Cerebellar nuclear complex (tissue), 1 donor: Measurements from ENCODE around the gene ISOC1.

Source experiments
- DNase-seq, 2 experiments: peaks; one replicate each; lab custom pipeline; 2025; lab: John Stamatoyannopoulos, UW

Gene ISOC1

DNA sequence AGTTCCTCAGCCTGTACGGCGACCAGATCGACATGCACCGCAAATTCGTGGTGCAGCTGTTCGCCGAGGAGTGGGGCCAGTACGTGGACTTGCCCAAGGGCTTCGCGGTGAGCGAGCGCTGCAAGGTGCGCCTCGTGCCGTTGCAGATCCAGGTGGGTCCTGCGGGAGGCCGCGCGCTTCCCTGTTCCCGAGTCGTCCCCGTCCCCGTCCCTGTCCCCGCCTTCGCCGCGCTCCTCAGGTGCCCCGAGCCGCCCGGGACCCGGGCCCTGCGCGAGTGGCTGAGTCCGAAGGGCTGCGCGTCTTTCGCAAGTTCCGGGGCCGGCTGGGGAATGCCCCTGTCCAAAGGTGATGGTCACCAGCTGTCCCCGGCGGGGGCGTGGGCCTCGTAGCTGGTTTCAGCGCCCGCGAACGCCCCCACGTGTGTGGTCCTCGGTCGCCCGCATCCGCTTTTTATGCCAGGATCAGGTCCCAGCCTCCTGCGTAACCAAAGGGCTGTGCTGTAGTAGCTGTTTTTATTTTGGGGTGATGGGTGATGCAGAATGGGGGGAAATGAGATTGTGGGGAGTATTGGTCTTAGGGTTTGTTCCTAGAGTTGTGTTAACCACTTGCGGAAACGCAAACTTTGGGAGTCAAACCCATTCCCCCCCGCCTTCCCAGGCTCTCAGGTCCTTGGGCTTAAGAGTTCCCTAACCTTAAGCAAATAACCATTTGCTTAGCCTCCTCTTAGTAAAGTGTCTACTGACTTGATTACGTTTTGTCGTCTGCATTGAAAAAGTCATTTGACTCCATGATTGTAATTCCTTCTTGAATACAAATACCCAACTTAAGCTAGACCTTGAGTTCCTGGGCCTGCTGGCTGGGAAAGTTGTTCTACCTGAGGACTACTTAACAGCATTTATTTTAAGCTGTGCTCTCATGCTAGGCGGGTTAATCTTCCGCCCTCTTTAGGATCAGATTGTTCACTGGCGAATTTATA is 663 bp downstream of the ISOC1 start:
- DNase-seq = no peak

DNA sequence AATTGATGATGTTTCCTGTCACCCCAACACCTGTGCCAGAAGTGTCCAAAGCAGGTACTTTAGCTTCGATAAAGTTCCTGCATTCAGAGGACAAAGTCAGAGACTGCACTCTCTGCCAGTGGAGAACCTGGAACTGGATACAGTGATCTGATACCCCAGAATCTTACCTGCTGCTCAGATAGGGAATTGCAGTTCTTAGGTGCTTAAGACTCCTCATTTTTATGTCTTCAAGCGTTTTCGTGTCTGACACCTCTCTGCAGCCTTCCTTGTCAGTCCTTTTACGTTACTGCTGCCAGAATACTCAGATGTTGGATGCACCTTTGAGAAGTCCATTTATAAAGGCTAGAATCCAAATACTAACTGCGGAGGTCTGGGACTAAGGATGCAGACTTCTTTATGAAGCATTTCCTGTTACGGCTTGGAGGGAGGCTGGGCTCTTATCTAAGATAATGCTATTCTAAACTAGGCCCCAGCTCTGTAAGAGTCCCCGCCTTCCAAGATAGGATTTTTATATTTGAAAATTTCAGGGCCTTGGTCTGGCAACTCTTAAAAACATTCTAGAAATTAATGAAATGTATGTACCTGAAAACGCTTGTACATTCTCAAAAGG is 1.9 kb downstream of the ISOC1 start:
- DNase-seq = no peak

DNA sequence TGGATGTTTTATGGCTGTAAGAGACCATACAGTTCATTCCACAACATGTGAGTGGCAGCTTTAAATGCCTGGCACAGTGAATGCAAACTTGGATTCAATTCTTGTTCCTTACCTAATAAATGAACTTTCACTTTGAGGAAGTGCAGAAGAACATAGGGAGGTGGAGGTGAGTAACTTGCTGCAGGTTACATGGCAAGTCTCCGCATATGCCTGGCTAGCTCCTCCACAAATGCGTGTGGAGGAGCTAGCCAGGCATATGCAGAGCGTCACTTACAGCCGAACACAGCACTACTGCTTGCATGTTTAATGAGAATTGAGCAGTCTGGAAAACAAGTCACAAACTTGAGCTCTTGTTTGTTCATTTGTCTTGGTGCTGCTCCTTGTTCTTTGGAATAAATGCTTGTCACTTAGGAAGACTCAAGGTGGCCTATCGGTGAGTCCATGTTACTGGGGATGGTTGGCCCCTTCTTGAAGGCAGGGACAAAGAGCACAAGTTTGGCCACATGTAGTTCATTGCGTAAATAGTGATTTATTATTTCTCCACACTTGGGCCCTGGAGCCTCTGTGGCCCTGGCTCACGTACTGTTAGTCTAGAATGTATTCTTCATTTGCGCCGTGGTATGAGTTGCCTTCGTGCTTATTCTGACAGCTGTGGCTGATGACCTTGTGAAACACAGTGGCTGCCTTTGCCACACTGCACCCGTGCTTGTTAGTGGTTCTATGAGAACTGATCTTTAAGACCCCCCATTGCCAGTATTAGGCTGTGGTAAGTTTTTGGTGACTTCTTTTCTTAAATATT is 3.1 kb downstream of the ISOC1 start:
- no peak for DNase-seq

DNA sequence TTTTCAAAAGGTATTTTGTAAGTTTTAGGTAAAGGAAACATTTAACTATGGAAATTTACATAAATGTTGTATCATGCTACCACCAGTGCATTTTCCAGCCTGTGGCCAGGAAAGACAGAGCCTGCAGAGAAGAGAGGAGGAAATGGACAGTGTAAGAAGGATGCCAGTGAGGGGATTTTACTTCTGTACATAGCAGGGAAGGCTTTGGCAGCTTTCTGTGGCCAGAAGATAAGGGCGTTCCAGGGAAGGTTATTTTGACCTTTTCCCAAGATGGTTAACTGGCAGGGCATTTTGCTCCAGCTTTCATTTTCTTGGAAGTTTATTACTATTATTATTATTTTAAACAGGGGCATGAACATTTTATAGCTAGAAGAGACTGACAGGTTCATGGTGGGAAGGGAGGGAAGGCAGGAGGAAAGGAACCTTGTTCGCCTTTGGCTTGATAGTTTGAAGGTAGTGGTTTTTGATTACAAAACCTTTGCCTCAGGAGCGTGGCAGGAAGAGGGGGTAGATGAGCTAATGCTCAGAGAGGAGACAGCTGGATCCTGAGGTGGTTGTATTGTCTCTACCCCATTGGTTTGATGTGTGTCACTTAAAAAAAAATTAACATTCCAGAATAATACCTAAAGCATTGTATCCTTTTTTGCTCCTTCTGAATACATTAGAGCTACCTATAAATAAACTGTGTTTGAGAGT is 4.1 kb downstream of the ISOC1 start:
- DNase-seq = no peak

DNA sequence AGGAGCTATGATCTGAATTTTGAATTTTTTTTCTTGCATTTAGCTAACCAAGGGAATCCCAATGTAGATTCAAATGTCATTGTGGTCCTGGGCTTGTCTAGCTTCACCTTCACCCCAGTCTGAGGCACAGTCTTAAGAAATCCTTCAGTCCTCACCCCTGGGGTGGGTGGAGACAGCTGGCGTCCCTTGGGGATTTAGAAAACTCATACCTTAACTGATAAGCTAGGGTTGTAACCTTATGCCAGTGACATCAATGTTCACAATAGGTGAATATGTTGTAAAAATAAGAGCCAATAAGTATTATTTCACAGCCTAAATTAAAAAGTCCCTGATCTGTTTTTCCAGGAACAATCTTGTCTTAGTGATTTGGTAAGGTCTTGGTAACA is 4.6 kb downstream of the ISOC1 start:
- DNase-seq = no peak

DNA sequence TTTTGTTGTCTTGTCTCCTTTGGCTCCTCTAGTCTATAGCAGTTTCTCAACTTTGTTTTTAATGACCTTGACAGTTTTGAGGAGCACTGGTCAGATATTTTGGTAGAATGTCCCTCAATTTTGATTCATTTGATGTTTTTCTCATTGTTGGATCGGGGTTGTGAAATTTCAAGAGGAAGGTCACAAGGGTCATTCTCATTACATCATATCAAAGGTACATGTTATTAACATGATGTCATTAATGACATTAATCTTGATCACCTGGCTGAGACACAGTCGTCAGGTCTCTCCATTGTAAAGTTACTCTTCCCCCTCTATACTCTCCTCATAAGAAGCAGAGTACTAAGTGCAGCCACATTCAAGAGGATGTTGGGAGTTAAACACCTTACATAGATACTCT is 7.2 kb downstream of the ISOC1 start:
- DNase-seq = no peak

DNA sequence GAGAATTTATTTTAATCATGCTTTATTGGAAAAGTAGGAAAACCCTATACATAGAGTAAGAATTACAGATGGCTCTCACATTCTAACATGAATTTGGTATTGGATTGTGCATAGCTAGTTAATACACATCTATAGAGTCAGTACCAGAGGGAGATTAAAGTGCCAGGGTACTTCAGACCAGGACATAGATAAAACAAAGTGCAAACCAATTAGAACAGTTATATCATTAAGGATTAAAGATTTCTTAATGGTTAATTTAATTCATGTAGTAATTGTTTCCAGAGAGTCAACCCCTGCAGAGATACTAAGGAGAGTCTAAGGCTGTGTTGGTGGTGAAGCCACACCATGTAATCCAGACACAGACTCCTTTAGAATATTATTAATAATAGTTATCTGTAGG is 8.8 kb downstream of the ISOC1 start:
- DNase-seq = no peak

DNA sequence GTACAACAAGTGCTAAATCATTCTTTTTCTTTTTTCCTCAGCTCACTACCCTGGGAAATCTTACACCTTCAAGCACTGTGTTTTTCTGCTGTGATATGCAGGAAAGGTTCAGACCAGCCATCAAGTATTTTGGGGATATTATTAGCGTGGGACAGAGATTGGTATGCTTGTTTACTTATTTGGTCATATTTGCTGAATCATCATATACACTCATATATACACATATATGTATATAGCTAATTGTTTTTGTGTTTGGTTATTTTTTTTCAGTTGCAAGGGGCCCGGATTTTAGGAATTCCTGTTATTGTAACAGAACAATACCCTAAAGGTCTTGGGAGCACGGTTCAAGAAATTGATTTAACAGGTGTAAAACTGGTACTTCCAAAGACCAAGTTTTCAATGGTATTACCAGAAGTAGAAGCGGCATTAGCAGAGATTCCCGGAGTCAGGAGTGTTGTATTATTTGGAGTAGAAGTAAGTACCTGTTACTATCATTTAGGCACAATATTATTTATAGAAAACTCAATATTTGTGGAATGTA is 10.4 kb downstream of the ISOC1 start:
- no peak for DNase-seq

DNA sequence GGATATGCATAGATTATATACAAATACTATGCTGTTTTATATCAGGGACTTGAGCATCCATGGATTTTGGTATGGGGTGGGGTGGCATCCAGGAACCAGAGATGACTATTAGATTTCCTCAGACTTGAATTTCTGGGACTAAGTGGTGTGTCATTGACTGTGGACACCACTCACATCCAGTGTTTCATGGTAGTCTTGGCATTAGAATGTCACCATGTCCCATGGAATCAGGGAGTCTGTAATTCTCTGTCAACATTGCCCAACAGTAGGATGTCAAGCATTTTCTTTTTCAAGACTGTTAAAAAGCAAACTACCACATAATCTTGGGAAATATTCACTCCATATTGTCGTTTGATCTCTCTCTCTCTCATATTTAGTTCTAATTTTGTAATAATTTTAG is 13.1 kb downstream of the ISOC1 start:
- DNase-seq = no peak

DNA sequence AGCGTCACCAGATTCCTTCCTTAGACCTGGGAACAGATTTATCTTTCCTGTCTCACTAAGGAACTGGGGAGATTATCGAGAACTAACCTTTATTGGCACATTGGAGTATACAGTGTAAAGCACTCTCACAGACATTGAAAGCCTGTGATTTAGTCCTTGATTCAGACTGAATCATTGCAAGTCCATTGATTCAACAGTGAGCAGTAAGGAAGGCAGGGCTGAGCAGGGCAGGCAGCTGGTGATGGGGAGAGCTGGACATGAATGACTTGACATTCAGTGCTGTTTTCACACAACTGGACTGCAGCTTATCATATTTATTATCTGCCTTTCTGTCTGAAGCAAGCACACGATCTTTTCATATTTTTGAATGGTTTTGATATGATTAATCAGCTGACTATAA is 16.2 kb downstream of the ISOC1 start:
- DNase-seq = no peak

DNA sequence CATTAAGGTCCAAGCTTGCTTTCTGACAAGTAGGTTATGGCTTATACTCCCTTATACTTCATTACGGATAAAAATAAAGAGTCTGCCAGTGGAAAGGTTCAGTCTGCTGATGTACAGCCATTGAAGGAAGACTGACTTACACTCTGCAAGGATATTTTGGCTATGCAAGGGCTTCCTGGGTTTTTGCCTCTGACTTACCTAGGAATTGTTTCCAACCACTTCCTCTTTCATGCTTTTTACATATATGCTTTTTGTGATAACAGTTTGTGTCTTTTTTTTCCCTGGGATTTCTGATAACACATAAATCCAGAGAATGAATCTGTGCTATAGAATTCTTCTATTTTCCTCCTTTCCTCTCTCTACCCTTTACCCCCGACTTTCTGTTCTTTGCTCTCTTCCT is 16.8 kb downstream of the ISOC1 start:
- no peak for DNase-seq

DNA sequence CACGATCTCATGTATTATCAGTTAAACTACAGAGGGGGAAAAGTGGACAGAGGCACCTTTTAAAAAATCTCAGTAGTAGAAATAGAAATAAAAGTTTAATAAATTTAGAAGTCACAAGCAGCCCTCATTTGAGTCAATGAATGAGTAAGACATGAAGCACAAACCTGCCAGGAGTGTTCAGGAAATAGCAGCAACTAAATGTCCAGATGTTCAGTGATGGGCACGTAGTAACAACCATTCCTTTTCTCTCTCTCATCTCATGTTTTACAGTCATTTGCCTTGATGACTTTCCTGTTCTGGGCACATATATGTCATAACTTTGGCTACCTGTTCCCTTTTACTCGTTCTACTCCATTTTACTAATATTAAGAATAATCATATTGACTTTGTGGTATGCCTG is 17.7 kb downstream of the ISOC1 start:
- DNase-seq = no peak

DNA sequence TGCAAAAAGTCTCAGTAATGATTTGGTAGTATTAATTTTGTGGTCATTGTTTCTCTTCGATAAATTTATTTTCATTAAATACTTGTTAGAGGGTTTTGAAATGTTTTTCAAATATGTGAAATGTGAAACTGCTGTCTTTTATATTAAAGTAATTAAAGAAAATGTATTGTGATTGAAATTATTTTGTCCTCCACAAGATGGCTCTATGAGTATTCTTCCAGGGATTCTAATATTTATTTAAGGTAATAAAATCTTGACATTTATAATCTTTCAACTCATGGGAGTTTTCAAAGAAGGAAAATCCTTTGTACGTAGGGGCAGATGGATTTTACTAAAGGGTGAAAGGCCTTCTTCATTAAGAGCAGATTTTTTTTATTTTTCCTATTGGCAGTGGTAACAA is 19.3 kb downstream of the ISOC1 start:
- no peak for DNase-seq

DNA sequence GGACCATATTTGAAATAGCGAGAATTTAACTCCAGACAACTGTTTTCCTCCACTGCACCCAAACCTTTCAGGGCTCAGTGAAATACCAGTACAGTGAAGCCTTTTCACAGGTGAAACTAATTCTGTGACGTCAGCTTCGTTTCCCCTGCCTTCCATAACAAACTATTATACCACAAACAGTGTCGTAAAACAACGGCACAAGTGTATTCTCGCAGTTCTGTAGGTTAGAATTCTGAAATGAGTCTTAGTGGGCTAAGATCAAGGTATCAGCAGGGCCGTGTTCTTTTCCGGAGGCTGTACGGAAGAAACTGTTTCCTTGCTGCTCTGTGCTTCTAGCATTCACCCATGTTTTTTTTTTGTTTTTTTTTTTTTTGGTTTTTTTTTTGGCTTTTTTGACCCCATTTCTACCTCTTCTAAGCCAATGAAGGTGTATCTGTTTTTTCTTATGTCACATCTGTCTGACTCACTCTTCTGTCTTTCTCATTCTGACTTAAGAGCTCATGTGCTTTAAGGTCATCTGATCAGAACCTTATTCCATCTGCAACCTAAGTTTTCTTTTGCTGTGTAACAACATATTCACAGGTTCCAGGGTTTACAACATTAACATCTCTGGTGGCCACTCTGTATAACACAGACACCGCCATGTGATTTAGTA is 20.1 kb downstream of the ISOC1 start:
- DNase-seq = no peak

DNA sequence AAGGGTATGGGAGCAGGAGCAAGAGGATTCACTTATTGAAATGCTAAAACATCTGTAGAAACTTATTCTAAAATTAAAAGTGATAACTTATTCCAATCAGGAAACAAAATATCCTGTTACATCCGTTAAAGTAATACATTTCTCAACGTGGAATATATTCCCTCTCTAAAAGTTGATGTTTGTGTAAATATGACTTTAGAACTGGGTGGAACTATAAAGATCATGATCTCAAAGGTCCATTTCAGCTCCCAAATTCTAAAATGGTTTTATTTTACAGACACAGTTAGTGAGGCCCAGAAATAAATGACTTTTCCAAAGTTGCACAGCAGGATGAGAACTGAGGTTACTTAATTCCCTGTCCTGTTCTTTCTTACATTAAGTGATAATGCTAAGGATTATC is 21.1 kb downstream of the ISOC1 start:
- DNase-seq = no peak

DNA sequence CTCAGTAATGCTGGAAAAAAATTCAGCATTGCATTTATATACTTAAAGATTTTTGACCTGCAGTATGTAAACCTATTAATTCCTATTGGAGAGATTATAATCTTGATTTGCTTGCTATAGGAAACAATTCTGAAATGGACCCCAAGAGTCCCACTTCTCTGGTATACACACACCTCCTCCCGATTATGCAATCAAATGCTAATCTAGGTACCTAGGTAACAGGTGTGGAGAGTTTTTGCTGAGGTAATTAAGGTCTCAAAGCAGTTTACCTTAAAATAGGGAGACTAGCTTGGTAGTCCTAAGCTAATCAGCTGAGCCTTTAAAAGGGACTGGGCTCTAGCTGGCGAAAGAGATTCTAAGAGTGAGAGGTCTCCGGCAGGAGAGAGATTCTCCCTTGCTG is 22.2 kb downstream of the ISOC1 start:
- no peak for DNase-seq

DNA sequence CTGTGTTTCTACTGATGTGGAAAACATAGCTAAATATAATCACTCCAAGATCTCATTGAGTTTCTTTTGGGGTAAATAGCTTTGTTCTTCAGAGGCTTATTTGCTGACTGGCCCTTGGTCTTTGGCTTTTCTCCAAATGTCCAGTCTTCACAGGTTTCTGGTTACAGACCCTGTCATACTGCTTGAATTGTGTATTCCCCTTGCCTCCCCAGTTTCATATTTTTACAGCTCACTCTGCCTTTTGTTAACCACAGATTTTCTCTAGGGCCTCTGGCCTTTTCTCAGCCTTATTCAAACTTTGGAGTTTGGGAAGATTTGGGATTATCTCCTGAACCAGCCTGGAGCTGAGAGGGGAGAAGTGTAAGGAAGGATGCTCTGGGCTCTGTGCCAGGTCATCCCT is 23.9 kb downstream of the ISOC1 start:
- DNase-seq = no peak

DNA sequence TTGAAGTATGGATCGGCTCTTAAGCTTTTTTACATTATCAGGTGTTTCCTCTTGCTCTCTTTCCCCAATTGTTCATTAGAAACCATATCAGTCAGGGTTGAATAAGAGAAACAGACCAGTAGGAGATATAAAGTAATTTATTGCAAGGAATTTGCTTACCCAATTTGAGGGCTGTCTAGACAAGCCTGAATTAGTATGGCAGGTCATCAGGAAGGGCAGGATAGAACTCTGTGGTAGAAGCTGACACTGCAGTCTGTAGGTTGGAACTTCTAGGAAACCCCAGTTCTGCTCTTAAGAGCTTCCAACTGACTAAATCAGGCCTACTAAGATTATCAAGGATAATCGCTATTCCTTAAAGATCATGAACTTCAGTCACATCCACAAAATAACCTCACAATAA is 24.3 kb downstream of the ISOC1 start:
- no peak for DNase-seq

DNA sequence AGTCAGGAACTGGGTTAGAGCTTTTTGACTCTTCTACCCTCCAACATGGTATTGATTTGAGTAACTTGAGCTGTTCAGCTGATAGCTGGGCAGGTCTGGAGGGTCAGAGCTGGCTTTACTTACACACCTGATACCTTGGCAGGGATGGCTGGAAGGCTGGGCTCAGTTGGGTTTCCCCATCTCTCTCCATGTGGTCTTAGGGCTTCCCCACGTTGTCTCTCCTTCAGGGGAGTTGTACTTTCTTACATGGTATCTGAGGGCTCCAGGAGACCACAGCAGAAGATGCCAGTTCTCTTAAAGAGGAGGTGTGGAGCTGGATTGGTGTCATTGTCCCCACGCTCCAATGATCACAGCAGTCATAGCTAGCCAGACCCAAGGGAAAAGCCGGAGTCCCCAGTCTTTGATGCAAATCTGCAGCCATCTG is 25.6 kb downstream of the ISOC1 start:
- DNase-seq = no peak

DNA sequence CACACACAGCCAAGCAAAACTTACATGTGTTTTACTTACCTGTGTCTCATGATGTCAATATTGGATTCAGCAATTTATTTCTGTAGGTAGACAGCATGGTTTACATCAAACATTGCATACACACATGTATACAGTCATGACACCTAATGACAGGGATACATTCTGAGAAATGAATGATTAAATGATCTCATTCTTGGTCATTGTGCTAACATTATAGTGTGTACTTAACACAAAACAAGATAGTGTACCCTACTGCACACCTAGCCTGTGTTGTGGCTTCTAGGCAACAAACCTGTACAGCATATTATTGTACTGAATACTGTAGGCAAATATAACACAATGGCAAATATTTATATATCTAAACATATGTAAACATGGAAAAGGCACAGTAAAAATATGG is 28.0 kb downstream of the ISOC1 start:
- DNase-seq = no peak

DNA sequence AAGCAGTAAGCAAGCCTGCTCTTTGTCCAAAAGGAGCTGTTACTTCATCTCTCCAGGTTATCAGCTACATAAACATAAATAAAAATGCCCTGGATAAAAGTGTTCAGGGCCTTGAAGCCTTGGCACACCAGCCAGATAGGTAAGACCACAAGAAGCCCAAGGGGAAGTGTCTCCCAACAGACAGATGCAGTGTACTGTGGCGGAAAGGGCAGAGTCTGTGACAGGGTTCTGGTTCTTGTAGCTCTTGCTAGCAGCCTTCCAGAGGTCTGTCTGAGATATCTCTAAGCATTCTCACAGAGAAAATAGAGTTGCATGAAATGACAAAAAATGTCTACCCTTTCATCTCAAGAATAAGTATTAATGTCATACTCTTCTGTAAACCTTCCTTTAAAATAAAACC is 30.1 kb downstream of the ISOC1 start:
- DNase-seq = no peak
